ENCODE data around the gene MAP4K2.
A peak's percentile ranks its signal among the peaks of the same experiment; 100 is the strongest.

MAP4K2 gene

DNA sequence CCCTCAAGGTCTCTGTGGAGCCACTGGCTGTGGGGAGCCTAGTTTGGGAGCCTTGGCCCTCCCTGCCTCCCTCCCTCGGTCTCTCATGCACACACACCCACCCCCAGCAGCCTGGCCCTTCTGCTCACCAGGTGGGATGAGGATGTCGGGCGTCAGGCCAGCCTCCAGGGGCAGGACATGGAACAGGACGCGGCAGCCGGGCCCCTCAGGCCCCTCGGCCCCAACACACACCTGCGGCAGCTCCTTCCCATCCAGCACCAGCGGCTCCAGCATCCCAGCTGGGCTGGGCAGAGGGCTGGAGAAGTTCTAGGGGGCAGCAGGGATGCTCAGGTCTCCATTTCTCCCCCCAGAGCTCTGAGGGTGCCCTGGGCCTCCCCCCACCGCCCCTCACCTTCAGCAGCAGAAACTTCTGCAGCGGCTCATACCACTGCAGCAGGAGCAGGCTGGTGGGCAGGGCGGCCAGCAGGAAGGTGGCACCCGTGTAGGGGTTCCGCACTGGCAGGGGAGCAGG is 11.2 kb downstream of the MAP4K2 start:
- DNase-seq (ENCODE audit: low read depth): no peak

GRCh38 chr11:64790205-64791095 is 12.6 kb downstream of the MAP4K2 start:
- no peak for DNase-seq (ENCODE audit: low read depth)

- no peak for DNase-seq (ENCODE audit: low read depth)
These were observed 13.4 kb downstream of the MAP4K2 start for GRCh38 chr11:64789331-64790204.

DNA sequence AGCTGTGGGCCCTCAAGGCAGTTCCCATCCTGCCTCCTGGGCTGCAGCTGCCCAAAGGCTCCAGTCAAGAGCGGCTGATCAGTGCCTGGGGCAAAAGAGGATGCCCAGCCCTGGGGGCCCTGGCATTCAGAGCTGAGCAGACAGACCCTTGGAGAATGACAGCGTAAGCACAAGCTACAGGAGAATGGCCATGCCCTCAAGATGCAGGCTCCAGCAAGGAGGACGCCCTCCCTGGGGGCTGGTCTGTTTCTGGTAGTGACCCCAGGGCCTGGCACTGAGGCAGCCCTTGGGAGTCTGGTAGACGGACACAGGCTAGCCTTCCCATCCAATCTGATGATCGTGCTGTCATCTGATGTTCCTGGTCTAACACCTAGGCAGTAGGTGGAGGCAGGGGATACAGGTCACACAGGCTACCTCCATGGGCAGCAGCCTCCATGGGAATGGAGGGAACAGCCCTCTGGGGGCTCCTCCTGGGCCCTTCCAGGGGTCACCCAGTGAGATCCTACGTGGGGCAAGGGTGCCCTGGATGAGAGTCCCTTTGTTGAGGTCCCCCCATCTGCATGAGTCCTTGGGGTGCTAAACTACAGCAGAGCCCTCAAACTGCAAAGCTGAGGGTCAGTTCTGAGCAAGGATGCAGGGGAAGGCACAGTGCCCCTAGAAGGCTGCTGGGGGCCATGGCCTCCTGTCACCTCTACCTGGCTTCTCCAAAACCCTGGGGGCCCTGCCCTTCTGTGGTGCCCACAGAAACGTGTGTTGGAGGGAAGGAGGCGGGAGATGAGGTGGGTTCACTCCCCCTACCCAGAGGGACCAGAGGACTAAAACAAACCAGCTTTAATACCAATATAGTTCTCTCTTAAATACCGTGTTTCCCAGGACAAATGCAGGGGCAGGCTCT is 14.4 kb downstream of the MAP4K2 start:
- DNase-seq (ENCODE audit: low read depth): no peak

DNA sequence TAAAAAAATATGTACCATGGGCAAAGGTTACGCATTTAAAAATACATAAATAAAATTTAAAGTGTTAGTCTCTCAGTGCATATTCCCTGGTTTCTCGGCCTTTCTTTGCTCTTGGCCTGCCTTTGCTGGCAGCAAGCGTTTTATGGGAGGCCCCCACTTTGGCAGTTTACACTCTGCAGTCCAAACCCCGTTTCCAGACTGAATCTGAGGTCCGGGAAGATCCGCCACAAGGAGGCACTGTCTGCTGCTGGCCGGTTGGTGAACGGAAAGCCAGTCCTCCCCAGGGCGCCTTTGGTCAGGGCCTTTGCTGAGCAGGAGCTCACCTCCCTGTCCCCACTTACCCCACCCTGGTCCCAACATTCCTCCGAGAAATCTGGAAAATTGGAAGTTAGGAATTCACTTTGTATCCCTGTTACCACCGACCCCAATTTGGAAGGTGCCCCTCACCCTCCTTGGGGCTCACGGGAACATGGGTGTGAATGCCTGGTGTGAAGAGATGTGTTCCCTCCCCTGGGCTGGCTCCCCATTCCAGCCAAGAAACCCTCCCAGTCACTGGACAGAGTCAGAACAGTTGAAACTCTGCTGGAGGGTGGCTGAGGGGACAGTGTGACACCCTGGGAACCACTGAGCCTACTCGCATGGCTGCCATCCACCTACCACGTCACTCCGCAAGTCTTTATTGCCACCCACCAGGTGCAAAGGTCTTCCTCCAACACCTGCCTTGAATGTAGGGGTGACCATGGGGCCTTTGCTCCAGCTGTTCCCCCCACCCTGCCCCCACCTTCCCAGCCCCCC is 15.3 kb downstream of the MAP4K2 start:
- DNase-seq (ENCODE audit: low read depth): no peak

GRCh38 chr11:64786308-64786707 is 16.7 kb downstream of the MAP4K2 start:
- no peak for DNase-seq (ENCODE audit: low read depth)

- no peak for DNase-seq (ENCODE audit: low read depth)
These were observed 18.0 kb downstream of the MAP4K2 start for GRCh38 chr11:64784813-64785581.

DNA sequence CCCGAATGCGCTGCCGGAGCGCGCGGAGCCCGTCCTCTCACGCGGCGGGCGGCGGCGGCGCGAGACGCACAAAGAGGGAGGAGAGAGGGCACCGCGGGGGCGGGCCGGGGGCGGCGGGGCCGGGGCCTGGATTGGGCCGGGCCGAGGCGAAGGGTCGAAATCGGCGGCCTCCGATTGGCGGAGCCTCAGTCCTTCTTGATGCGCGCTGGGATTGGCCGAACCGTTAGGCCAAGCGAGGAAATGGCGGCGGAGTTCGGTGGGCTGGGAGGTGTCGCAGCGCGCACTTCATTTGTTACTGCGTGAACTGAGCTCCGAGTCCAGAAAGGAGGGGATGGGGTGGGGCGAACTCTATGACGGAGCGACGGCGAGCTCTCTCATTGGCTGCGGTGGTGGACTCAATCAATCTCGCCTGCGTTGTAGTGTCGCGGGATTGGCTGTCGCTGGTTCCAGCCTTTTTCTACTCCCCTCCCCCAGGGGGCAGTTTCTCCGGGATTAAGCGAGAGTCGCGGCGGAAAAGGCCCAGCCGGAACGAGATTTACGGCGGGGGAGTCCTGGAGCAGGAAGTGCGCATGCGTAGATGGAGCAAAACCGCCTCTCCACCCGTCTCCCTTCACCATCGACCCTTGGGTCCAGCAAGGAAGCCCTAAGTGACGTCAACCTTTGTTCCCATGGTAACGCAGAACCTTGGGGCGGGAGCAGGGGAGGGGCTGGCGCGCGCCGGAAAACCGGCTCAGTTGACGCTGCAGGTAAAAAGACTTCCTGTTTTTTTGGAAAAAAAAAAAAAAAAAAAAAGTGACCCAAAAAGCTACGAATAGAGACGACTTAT is 24.3 kb downstream of the MAP4K2 start, which contains the start of gene SF1:
SF1 (minus strand) TSS at position 70 of the 826 bp plus-strand sequence. CDS start 150 bp downstream, outside the sequence.
- peak; percentile 99 for DNase-seq (ENCODE audit: low read depth)

- no peak for DNase-seq (ENCODE audit: low read depth)
These were observed 24.9 kb downstream of the MAP4K2 start for GRCh38 chr11:64778223-64778472.

- peak; percentile 74 for DNase-seq (ENCODE audit: low read depth)
These were observed 25.4 kb downstream of the MAP4K2 start for GRCh38 chr11:64777449-64778222.

GRCh38 chr11:64776875-64777274 is 26.1 kb downstream of the MAP4K2 start:
- DNase-seq (ENCODE audit: low read depth): no peak

GRCh38 chr11:64776425-64776824 is 26.6 kb downstream of the MAP4K2 start:
- DNase-seq (ENCODE audit: low read depth): no peak

DNA sequence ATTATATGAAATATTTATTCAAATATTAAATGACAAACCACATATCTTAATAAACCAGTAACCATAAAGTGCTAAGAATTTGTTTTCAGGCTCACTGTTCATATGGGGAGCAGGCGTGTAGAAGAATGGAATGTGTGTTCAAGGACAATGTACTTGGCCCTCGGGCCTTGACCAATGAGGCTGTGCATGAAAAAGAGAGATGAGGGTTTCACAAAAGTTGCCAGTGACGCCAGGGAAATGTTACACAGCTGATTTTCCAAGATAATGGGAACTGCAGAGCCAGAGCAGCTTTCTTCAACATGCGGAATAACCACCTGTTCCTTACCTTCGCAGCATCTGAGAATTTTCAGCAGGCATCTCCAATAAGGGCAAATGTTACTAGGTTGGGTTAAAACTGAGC is 28.9 kb downstream of the MAP4K2 start:
- no peak for DNase-seq (ENCODE audit: low read depth)

DNA sequence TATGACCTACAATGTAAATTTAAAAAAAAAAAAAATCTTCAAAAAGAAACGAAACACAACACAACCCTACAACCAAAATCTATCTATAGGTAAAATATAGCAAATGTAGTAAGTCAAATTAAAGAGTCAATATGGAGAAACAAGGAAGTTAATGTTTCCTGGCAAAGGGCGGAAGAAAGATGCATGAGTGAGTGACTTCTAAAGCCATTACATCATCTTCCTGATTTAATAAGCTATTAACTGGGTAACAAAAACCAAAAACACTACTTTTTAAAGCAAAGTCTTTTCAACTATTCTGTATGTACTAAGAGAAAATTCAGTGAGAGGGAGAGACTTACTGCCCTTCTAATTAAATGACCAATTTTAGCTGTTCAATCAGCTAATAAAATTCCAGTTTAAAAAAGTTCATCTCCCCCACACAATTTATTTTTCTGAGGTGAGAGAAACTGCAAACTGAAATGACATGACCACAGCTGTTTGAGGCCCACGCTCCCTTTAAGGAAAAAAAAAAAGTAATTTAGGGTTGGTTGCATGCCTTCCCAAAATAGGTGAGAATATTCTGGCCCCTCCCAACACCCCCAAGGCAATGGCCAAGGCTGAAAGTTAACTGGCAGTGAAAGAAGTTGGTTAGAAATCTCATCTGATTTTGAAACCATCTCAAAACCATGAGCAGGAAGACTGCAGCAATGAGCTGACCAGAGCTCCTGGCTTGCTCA is 30.6 kb downstream of the MAP4K2 start:
- no peak for DNase-seq (ENCODE audit: low read depth)

GRCh38 chr11:64771861-64772260 is 31.2 kb downstream of the MAP4K2 start:
- DNase-seq (ENCODE audit: low read depth): no peak

- no peak for DNase-seq (ENCODE audit: low read depth)
These were observed 32.9 kb downstream of the MAP4K2 start for GRCh38 chr11:64770120-64770519.

- no peak for DNase-seq (ENCODE audit: low read depth)
These were observed 33.7 kb downstream of the MAP4K2 start for GRCh38 chr11:64769283-64769682.

DNA sequence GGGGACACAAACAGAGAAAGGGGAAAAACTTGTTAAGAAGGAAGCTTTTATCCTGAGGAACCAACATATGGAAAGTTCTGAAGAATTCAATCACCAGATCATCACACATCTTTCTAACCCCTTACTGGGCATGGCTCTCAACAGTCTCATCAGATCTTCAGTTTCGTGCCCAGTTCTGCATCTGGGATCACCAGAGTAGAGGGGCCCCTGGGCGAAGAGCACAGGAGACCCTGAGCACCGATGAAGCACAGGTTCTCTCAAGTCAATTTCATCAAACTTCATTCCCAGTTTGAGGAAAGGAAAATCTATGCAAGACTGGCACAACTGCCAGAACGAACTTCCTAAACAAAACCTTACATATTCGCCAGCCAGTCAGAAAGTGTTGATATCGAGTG is 34.7 kb downstream of the MAP4K2 start:
- no peak for DNase-seq (ENCODE audit: low read depth)
